Activated B cell treated with CpG ODN at 0.5 μM for 24 hours (primary cell): ENCODE data around the gene HDDC2. TPM values are rescaled to one million over a fixed set of nuclear protein-coding genes. Genes with fewer than 3 reads are reported as not detected.

ENCODE experiments used
- ATAC-seq: fragments of 200-7000 bp; cut with Tn5 transposase; one replicate; pipeline ENCODE4 v1.10.0; 2021; ENCODE audit warnings: low read depth, mild to moderate bottlenecking, moderate library complexity
- CTCF ChIA-PET: fragments of 350-600 bp; sonication (Branson Sonifier 250); formaldehyde crosslinking; loops from one replicate; lab custom pipeline; 2021; ENCODE audit warnings: antibody characterized with exemption; lab: Charles Lee
- POLR2A ChIA-PET: fragments of 350-600 bp; sonication (Branson Sonifier 250); formaldehyde crosslinking; loops from one replicate; lab custom pipeline; 2021; ENCODE audit warnings: antibody characterized with exemption; lab: Charles Lee
- DNase-seq: peaks from one replicate; pipeline ENCODE4 v3.0.0; 2022
- H3K27ac Mint-ChIP-seq: one replicate; pipeline ENCODE4 v1.8.0; 2020; ENCODE audit warnings: mixed read lengths
- H3K27me3 Mint-ChIP-seq: one replicate; pipeline ENCODE4 v1.8.0; 2021; ENCODE audit warnings: mixed read lengths
- H3K36me3 Mint-ChIP-seq: one replicate; pipeline ENCODE4 v1.8.0; 2021; ENCODE audit warnings: low read depth, mixed read lengths
- H3K4me1 Mint-ChIP-seq: one replicate; pipeline ENCODE4 v1.8.0; 2021; ENCODE audit warnings: mixed read lengths
- H3K4me3 Mint-ChIP-seq: one replicate; pipeline ENCODE4 v1.8.0; 2020; ENCODE audit warnings: mild to moderate bottlenecking, mixed read lengths
- H3K9me3 Mint-ChIP-seq: one replicate; pipeline ENCODE4 v1.8.0; 2020; ENCODE audit warnings: mixed read lengths
- CTCF ChIP-seq: fragments of 200-600 bp; IDR thresholded peaks from one replicate; pipeline ENCODE4 v1.8.0; 2022; ENCODE audit warnings: antibody characterized with exemption, mild to moderate bottlenecking
- intact Hi-C: fragments of 100-400 bp; cut with micrococcal nuclease; formaldehyde crosslinking; loops from one replicate; pipeline ENCODE4 v1.15.1; 2024
- total RNA-seq: library from RNA; stranded (reverse); gene quantifications from 2 replicates; pipeline ENCODE4 v1.2.3, GENCODE V29; 2022

The HDDC2 gene
- total RNA-seq, 1 donor from 2014 or later: 55.8 TPM

GRCh38 chr6:125332664-125333063 lies 30.9 kb upstream of the HDDC2 start:
- H3K9me3 Mint-ChIP-seq: no peaks in the 10 kb centered on the region
- peaks cover 28% of the 10 kb centered on the region for H3K27me3 Mint-ChIP-seq
- intact Hi-C loops: no loop called here
- no peaks in the 10 kb centered on the region for H3K36me3 Mint-ChIP-seq
- no peak overlapping the region for H3K4me3 Mint-ChIP-seq
- no peak for ATAC-seq
- no peak overlapping the region for H3K27ac Mint-ChIP-seq
- TF ChIP-seq CTCF: no peak
- no peak for DNase-seq
- ChIA-PET CTCF (no interaction called here), POLR2A (no interaction called here)
- no peaks in the 10 kb centered on the region for H3K4me1 Mint-ChIP-seq

- H3K27ac Mint-ChIP-seq: no peak overlapping the region
- no peak for DNase-seq
- intact Hi-C loops: no loop called here
- no peak for ATAC-seq
- peaks cover 8% of the 10 kb centered on the region for H3K27me3 Mint-ChIP-seq
- H3K4me1 Mint-ChIP-seq: no peaks in the 10 kb centered on the region
- ChIA-PET CTCF (no interaction called here), POLR2A (no interaction called here)
- H3K36me3 Mint-ChIP-seq: no peaks in the 10 kb centered on the region
- H3K4me3 Mint-ChIP-seq: no peak overlapping the region
- no peak for TF ChIP-seq CTCF
- H3K9me3 Mint-ChIP-seq: no peaks in the 10 kb centered on the region
Measured at GRCh38 chr6:125325586-125325985, 23.8 kb upstream of the HDDC2 start.

GRCh38 chr6:125323376-125323775 lies 21.6 kb upstream of the HDDC2 start:
- ChIA-PET POLR2A (no interaction called here), CTCF (no interaction called here)
- no peaks in the 10 kb centered on the region for H3K36me3 Mint-ChIP-seq
- H3K4me3 Mint-ChIP-seq: no peak overlapping the region
- H3K27ac Mint-ChIP-seq: no peak overlapping the region
- no peaks in the 10 kb centered on the region for H3K4me1 Mint-ChIP-seq
- no peaks in the 10 kb centered on the region for H3K9me3 Mint-ChIP-seq
- ATAC-seq (no peak), DNase-seq (no peak)
- peaks cover 6% of the 10 kb centered on the region for H3K27me3 Mint-ChIP-seq
- TF ChIP-seq CTCF: no peak
- intact Hi-C loops: no loop called here

GRCh38 chr6:125316621-125317020 lies 14.9 kb upstream of the HDDC2 start:
- H3K4me1 Mint-ChIP-seq: no peaks in the 10 kb centered on the region

GRCh38 chr6:125315548-125315947 lies 13.8 kb upstream of the HDDC2 start:
- CTCF ChIA-PET: interaction anchor here (7.7 to 10.6 kb wide), 2 partner anchors 438 to 660 kb away, joined by 50 to 200 read pairs; no protein-coding TSS in a partner anchor
- intact Hi-C loops: loop anchor here (10.0 kb wide), 1 partner anchor 859 kb away; no protein-coding TSS in a partner anchor
- ATAC-seq: no peak

More at GRCh38 chr6:125316621-125317020, 14.9 kb upstream of the HDDC2 start:
- Mint-ChIP-seq H3K4me3 (no peak overlapping the region), H3K9me3 (no peaks in the 10 kb centered on the region), H3K27ac (no peak overlapping the region), H3K27me3 (peaks cover 3% of the 10 kb centered on the region), H3K36me3 (no peaks in the 10 kb centered on the region)
- no peak for ATAC-seq
- CTCF ChIA-PET: interaction anchor here (0.9 to 10.6 kb wide), 3 partner anchors 437 to 659 kb away, joined by 3 to 200 read pairs (median 50); no protein-coding TSS in a partner anchor
- intact Hi-C loops: loop anchor here (10.0 kb wide), 1 partner anchor 858 kb away; no protein-coding TSS in a partner anchor
- DNase-seq: no peak
- POLR2A ChIA-PET: no interaction called here
- TF ChIP-seq CTCF: no peak

More at GRCh38 chr6:125315548-125315947, 13.8 kb upstream of the HDDC2 start:
- H3K27ac Mint-ChIP-seq: no peak overlapping the region
- peaks cover 2% of the 10 kb centered on the region for H3K4me1 Mint-ChIP-seq
- H3K27me3 Mint-ChIP-seq: peaks cover 6% of the 10 kb centered on the region
- POLR2A ChIA-PET: no interaction called here
- no peak for DNase-seq
- no peak overlapping the region for H3K4me3 Mint-ChIP-seq
- no peak for TF ChIP-seq CTCF
- H3K36me3 Mint-ChIP-seq: no peaks in the 10 kb centered on the region
- H3K9me3 Mint-ChIP-seq: no peaks in the 10 kb centered on the region
